Upper lobe of left lung (tissue), 6 donors: ENCODE measurements around the gene DLAT. TPM values are rescaled to one million over a fixed set of nuclear protein-coding genes. Genes with fewer than 3 reads are reported as not detected.
"Not testable (repeated sequence)": the region's sequence is repeated elsewhere in the genome, so short reads cannot be mapped to it uniquely, and the experiment has no call there.

ENCODE experiments used
- ATAC-seq, 2 donors: fragments of 200-7000 bp; cut with Tn5 transposase; one replicate each; pipeline ENCODE4 v1.9.1; 2022; ENCODE audit warnings: mild to moderate bottlenecking in 2 of 2, moderate library complexity in 2 of 2; ENCODE audit not compliant: low FRiP score in 2 of 2
- DNase-seq, 2 donors: peaks; one replicate each; pipeline ENCODE4 v3.0.0-alpha.2; 2019 to 2020
- H3K27ac ChIP-seq, 4 donors: fragments of 200-600 bp; sonication (generic); one replicate each; pipeline ENCODE4 v1.5.1; 2016 to 2019
- H3K27me3 ChIP-seq, 4 donors: fragments of 200-600 bp; sonication (generic); one replicate each; pipeline ENCODE4 v1.5.1; 2017 to 2019
- H3K36me3 ChIP-seq, 4 donors: fragments of 200-600 bp; sonication (generic); one replicate each; pipeline ENCODE4 v1.5.1; 2016 to 2019
- H3K4me1 ChIP-seq, 4 donors: fragments of 200-600 bp; sonication (generic); one replicate each; pipeline ENCODE4 v1.5.1; 2018 to 2019
- H3K4me3 ChIP-seq, 4 donors: fragments of 200-600 bp; sonication (generic); one replicate each; pipeline ENCODE4 v1.5.1; 2017 to 2019; ENCODE audit warnings: mild to moderate bottlenecking in 2 of 4, moderate library complexity in 1 of 4
- H3K9me3 ChIP-seq, 4 donors: fragments of 200-600 bp; sonication (generic); one replicate each; pipeline ENCODE4 v1.5.1; 2018 to 2019
- EP300 ChIP-seq, 4 donors: sonication (generic); formaldehyde crosslinking; IDR thresholded peaks; one replicate each; pipeline ENCODE4 v1.5.1; 2017; ENCODE audit warnings: antibody characterized with exemption in 4 of 4, control low read depth in 2 of 4
- POLR2A ChIP-seq, 4 donors: fragments of 450-650 bp; IDR thresholded peaks; one replicate each; pipeline ENCODE4 v1.5.1; 2016 to 2017; ENCODE audit warnings: antibody characterized with exemption in 4 of 4, mild to moderate bottlenecking in 2 of 4
- POLR2AphosphoS5 ChIP-seq, 2 donors: sonication (generic); formaldehyde crosslinking; IDR thresholded peaks; one replicate each; pipeline ENCODE4 v1.5.1; 2017; ENCODE audit warnings: antibody characterized with exemption in 2 of 2
- WGBS, 2 donors: methylation state at CpG; one replicate each; pipeline ENCODE4 v1.1.5; 2017 to 2018; 5-methylcytosine and 5-hydroxymethylcytosine counted together
- total RNA-seq, 6 donors: library from RNA; depleted of rRNA in 4 of 6; stranded (reverse); fragments of >200 nt in 4 of 6; gene quantifications; one replicate each; pipeline versions ENCODE4 v1.1.0 to v1.2.1, GENCODE V29; 2016 to 2021
- TF ChIP-seq, protein P1 (sequence below), 6 experiments: fragments of 450-650 bp in 4 of 6; fragments of 200-600 bp in 2 of 6; sonication (generic) in 2 of 6; IDR thresholded peaks; one replicate each; pipeline ENCODE4 v1.5.1; 2016 to 2019; ENCODE audit warnings: antibody characterized with exemption in 6 of 6
- donor health status: DM: no; HTN: no; CAD: no; lungs with moderate emphysema.
- donor health status: DM: no; HTN: yes; CAD: no; lungs with severe emphysema.

Gene DLAT
- total RNA-seq, 6 donors from 2014 or later = 12.6 to 37.7 (median 27.2) TPM

DNA sequence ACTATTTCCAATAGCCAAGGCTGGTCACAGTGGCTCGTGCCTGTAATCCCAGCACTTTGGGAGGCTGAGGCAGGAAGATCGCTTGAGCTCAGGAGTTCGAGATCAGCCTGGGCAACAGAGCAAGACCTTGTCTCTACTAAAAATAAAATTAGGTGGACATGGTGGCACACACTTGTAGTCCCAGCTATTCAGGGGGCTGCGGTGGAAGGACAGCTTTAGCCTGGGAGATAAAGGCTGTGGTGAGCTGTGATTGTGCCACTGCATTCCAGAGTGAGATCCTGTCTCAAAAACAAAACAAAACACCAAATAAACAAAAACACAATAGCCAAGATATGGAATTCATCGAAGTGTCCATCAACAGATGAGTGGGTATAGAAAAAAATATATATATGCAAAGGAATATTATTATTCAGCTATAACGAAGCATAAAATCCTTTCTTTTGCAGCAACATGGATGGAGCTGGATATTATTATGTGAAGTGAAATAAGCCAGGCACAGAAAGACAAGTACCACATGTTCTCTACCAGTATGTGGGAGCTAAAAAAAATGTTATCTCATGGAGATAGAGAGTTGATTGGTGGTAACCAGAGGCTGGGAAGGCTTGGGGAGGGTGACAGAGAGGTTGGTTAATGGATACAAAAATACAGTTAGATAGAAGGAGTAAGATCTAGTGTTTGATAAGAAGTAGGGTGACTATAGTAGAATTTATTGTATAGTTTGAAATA lies 22.6 kb upstream of the DLAT start:
- H3K36me3 ChIP-seq = peaks cover 0 to 43% (median 4%) of the 10 kb centered on the region in 4 donors
- 89 to 92% methylated on average over 6 of the region's 6 CpGs for WGBS, 2 donors

DNA sequence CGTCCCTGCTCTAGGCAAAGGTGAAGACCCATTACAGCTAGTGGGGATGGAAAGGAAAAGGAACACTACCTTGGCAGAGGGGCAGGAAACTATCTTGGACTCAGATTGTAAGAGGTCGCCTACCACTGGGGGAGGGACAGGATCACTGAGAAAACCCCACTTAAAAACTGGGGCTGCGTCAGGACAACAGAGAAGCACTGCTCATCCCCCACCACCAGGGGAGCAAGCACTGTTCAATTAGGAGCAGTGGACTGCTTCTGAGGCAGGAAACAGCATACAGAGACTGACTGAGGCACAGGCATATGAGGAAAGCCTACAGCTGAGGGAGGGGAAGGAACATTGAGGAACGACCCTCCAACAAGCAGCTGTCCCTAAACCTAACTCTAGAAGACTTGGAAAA lies 20.8 kb upstream of the DLAT start:
- DNase-seq = no peak

More for the DNA sequence above, 22.6 kb upstream of the DLAT start:
- Histone ChIP-seq H3K27me3 (no peaks in the 10 kb centered on the region), H3K9me3 (no peaks in the 10 kb centered on the region), H3K27ac (no peak overlapping the region), H3K4me3 (no peak overlapping the region), H3K4me1 (no peaks in the 10 kb centered on the region)
- no peak for ATAC-seq
- TF ChIP-seq, protein P1, sequence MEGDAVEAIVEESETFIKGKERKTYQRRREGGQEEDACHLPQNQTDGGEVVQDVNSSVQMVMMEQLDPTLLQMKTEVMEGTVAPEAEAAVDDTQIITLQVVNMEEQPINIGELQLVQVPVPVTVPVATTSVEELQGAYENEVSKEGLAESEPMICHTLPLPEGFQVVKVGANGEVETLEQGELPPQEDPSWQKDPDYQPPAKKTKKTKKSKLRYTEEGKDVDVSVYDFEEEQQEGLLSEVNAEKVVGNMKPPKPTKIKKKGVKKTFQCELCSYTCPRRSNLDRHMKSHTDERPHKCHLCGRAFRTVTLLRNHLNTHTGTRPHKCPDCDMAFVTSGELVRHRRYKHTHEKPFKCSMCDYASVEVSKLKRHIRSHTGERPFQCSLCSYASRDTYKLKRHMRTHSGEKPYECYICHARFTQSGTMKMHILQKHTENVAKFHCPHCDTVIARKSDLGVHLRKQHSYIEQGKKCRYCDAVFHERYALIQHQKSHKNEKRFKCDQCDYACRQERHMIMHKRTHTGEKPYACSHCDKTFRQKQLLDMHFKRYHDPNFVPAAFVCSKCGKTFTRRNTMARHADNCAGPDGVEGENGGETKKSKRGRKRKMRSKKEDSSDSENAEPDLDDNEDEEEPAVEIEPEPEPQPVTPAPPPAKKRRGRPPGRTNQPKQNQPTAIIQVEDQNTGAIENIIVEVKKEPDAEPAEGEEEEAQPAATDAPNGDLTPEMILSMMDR (IDR thresholded peaks at IDR 0.05) = no peak
- TF ChIP-seq POLR2AphosphoS5 (IDR thresholded peaks at IDR 0.05) (no peak), POLR2A (IDR thresholded peaks at IDR 0.05) (no peak), EP300 (IDR thresholded peaks at IDR 0.05) (no peak)
- DNase-seq = no peak

DNA sequence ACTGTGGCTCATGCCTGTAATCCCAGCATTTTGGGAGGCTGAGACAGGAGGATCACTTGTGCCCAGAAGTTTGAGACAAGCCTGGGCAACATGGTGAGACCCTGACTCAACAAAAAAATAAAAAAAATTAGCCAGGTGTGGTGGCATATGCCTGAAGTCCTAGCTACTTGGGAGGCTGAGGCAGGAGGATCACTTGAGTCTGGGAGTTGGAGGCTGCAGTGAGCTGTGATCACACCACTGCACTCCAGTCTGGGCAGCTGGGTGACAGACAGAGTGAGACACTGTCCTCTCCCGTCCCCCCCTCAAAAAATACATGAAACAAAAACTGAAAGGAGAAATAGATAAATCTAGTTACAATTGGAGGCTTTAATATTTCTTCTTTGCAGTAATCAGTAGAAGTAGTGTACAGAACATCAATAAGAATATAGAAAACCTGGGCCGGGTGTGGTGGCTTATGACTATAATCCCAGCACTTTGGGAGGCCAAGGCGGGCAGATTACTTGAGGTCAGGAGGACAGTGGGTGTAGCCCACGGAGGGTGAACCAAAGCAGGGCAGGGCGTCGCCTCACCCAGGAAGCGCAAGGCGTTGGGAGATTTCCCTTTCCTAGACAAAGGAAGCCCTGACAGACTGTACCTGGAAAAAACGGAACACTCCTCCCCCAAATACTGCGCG lies 19.6 kb upstream of the DLAT start:
- Histone ChIP-seq H3K4me3 (no peak overlapping the region), H3K36me3 (peaks cover 0 to 20% (median 3%) of the 10 kb centered on the region in 4 donors), H3K27me3 (no peaks in the 10 kb centered on the region), H3K4me1 (no peaks in the 10 kb centered on the region), H3K9me3 (no peaks in the 10 kb centered on the region), H3K27ac (no peak overlapping the region)
- DNase-seq (no peak), ATAC-seq (no peak)
- 89 to 93% methylated on average over 11 of the region's 11 CpGs for WGBS, 2 donors
- TF ChIP-seq, protein P1 (IDR thresholded peaks at IDR 0.05) = no peak
- TF ChIP-seq POLR2A (IDR thresholded peaks at IDR 0.05) (no peak), POLR2AphosphoS5 (IDR thresholded peaks at IDR 0.05) (no peak)

More for the DNA sequence above, 20.8 kb upstream of the DLAT start:
- Histone ChIP-seq H3K27ac (no peak overlapping the region), H3K27me3 (no peaks in the 10 kb centered on the region), H3K4me3 (no peak overlapping the region), H3K36me3 (peaks cover 0 to 31% (median 4%) of the 10 kb centered on the region in 4 donors), H3K4me1 (no peaks in the 10 kb centered on the region), H3K9me3 (no peaks in the 10 kb centered on the region)
- no peak for ATAC-seq
- TF ChIP-seq POLR2AphosphoS5 (IDR thresholded peaks at IDR 0.05) (no peak), EP300 (IDR thresholded peaks at IDR 0.05) (no peak), POLR2A (IDR thresholded peaks at IDR 0.05) (no peak)
- TF ChIP-seq, protein P1 (IDR thresholded peaks at IDR 0.05) = peak in 1 of 6 experiments; percentile 18
- WGBS, 2 donors = 74 to 90% methylated on average over 4 of the region's 4 CpGs

DNA sequence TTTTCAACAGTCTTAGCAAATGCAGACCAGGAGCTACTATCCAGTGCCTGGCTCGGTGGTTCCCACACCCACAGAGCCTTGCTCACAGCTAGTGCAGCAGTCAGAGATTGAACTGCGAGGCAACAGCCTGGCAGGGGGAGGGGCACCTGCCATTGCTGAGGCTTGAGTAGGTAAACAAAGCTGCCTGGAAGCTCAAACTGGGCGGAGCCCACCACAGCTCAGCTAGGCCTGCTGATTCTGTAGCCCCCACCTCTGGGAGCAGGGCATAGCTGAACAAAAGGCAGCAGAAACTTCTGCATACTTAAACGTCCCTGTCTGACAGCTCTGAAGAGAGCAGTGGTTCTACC lies 19.1 kb upstream of the DLAT start:
- not testable (repeated sequence) for H3K4me1 ChIP-seq, H3K27me3 ChIP-seq, H3K27ac ChIP-seq, H3K9me3 ChIP-seq, DNase-seq, ATAC-seq, H3K4me3 ChIP-seq
- 78 to 82% methylated on average over 3 to 4 of the region's 4 CpGs for WGBS, 2 donors
- peaks cover 0 to 15% (median under 1%) of the 10 kb centered on the region in 4 donors for H3K36me3 ChIP-seq

DNA sequence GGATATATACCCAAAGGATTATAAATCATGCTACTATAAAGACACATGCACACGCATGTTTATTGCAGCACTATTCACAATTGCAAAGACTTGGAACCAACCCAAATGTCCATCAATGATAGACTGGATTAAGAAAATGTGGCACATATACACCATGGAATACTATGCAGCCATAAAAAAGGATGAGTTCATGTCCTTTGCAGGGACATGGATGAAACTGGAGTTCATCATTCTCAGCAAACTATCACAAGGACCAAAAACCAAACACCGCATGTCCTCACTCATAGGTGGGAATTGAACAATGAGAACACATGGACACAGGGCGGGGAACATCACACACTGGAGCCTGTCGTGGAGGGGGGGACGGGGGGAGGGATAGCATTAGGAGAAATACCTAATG lies 13.8 kb upstream of the DLAT start:
- not testable (repeated sequence) for H3K27me3 ChIP-seq, H3K27ac ChIP-seq, H3K36me3 ChIP-seq, ATAC-seq, H3K9me3 ChIP-seq, H3K4me3 ChIP-seq, DNase-seq, H3K4me1 ChIP-seq
- WGBS, 2 donors = 76 to 93% methylated on average over 5 of the region's 5 CpGs

DNA sequence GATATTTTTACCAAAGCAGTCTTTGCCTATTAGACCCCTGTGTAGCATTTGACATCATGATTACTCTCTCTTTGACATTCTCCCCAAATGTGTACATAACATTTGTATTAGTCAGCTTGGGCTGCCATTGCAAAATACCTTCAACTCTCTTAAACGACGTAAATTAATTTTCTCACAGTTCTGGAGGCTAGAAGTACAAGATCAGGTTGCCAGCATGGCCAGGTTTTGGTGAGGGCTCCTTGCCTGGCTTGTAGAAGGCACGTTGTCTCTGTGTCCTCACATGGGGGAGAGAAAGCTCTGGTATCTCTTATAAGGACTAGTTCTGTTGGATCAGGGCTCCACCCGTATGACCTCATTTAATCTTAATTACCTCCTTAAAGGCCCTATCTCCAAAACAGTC lies 12.3 kb upstream of the DLAT start:
- no peaks in the 10 kb centered on the region for H3K4me1 ChIP-seq
- no peak overlapping the region for H3K27ac ChIP-seq
- no peaks in the 10 kb centered on the region for H3K27me3 ChIP-seq
- 87% methylated on average over 4 of the region's 4 CpGs for WGBS, 2 donors
- H3K9me3 ChIP-seq = no peaks in the 10 kb centered on the region
- DNase-seq (no peak), ATAC-seq (no peak)
- H3K36me3 ChIP-seq = peaks cover 0 to 4% (median 0%) of the 10 kb centered on the region in 4 donors
- no peak overlapping the region for H3K4me3 ChIP-seq
- no peak for TF ChIP-seq POLR2A (IDR thresholded peaks at IDR 0.05)
- TF ChIP-seq, protein P1 (IDR thresholded peaks at IDR 0.05) = no peak
